ENCODE measurements around the gene RAB27A. TPM values are rescaled to one million over a fixed set of nuclear protein-coding genes. Genes with fewer than 3 reads are reported as not detected.

Gene RAB27A
- total and polyA plus RNA-seq, 2 donors (not counting 3 experiments of a cell fraction or from before 2014, with no cell fraction given): 7.3 to 30.9 TPM

DNA sequence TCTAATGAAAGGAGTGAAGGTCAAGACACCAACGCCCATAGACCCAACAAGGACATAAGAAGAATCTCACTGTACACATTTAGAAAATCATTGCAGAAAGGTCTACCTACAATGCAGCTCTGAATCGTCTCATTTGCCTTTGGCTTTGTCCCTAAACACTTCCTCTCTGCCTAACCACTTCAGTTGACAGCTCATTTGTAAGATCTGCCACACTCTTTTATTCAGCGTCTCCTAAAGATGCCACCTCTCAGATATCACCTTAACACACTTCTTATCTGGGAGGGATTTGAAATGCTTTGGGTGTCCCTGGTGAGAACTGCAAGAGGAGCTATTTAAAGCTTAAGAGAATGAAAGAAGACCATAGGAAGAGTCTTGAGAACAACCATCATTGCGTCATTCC is 38.7 kb downstream of the RAB27A start:
- BruUV-seq (replicated peaks): no TSS peak
- dilution Hi-C loops (cut with MboI; ENCODE audit: extremely low pct_ligation_motif_present, low sequenced_read_pairs) (no loop called here), intact Hi-C loops (cut with micrococcal nuclease) (no loop called here)
- H3K36me3 ChIP-seq (ENCODE audit: control insufficient read depth in 2 of 2, extremely low read depth in 1 of 2, insufficient read depth in 2 of 2, low read length in 2 of 2): no peaks in the 10 kb centered on the region
- H3K9ac ChIP-seq (replicated peaks; ENCODE audit: extremely low read depth, insufficient read depth, low read length): no peak overlapping the region
- no peak overlapping the region for H3K27ac ChIP-seq (ENCODE audit: insufficient read depth, low read depth, low read length)
- no peak overlapping the region for H3K4me3 ChIP-seq (replicated peaks in 1 of 3; ENCODE audit: insufficient read depth in 1 of 3, low read depth in 1 of 3, low read length in 3 of 3)
- no peaks in the 10 kb centered on the region for H3K27me3 ChIP-seq (ENCODE audit: control insufficient read depth in 2 of 2, insufficient read depth in 2 of 2, low read length in 2 of 2)
- no peaks in the 10 kb centered on the region for H4K20me1 ChIP-seq (replicated peaks; ENCODE audit: control insufficient read depth, extremely low read depth, insufficient read depth, low read length)
- no peak overlapping the region for H2AFZ ChIP-seq (ENCODE audit: low read depth, low read length)
- DNase-seq (ENCODE audit: low read depth, low spot score): no peak
- POLR2A ChIA-PET: interaction anchor here (0.6 kb wide), 1 partner anchor 130 kb away, joined by 3 read pairs; no protein-coding TSS in a partner anchor
- no peaks in the 10 kb centered on the region for H3K9me1 ChIP-seq (replicated peaks; ENCODE audit: control insufficient read depth, extremely low read depth, insufficient read depth, low read length)
- TF ChIP-seq EZH2 (IDR thresholded peaks at IDR 0.05; ENCODE audit: borderline replicate concordance, low read depth, low read length, severe bottlenecking) (no peak), JUN (IDR thresholded peaks at IDR 0.05; ENCODE audit: borderline replicate concordance, insufficient read depth, insufficient read length, low read depth) (no peak), FOS (IDR thresholded peaks at IDR 0.05; ENCODE audit: borderline replicate concordance, insufficient read depth, low read length) (no peak), POLR2A (IDR thresholded peaks at IDR 0.05; ENCODE audit: low read depth, low read length) (no peak), MYC (IDR thresholded peaks at IDR 0.05; ENCODE audit: low read depth, low read length) (no peak), GATA2 (IDR thresholded peaks at IDR 0.05; ENCODE audit: insufficient read depth, insufficient read length, low read depth, low read length) (no peak), POLR2AphosphoS5 (IDR thresholded peaks at IDR 0.05; ENCODE audit: insufficient read depth, low read depth, low read length) (no peak)
- TF ChIP-seq, protein P1, sequence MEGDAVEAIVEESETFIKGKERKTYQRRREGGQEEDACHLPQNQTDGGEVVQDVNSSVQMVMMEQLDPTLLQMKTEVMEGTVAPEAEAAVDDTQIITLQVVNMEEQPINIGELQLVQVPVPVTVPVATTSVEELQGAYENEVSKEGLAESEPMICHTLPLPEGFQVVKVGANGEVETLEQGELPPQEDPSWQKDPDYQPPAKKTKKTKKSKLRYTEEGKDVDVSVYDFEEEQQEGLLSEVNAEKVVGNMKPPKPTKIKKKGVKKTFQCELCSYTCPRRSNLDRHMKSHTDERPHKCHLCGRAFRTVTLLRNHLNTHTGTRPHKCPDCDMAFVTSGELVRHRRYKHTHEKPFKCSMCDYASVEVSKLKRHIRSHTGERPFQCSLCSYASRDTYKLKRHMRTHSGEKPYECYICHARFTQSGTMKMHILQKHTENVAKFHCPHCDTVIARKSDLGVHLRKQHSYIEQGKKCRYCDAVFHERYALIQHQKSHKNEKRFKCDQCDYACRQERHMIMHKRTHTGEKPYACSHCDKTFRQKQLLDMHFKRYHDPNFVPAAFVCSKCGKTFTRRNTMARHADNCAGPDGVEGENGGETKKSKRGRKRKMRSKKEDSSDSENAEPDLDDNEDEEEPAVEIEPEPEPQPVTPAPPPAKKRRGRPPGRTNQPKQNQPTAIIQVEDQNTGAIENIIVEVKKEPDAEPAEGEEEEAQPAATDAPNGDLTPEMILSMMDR (IDR thresholded peaks at IDR 0.05; ENCODE audit: extremely low read depth in 1 of 2, insufficient read depth in 1 of 2, low read depth in 1 of 2, low read length in 2 of 2): no peak
- TF ChIP-seq, protein P2, sequence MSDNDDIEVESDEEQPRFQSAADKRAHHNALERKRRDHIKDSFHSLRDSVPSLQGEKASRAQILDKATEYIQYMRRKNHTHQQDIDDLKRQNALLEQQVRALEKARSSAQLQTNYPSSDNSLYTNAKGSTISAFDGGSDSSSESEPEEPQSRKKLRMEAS (IDR thresholded peaks at IDR 0.05; ENCODE audit: insufficient read depth, insufficient read length): no peak
- CTCF ChIA-PET: interaction anchor here (1.2 kb wide), 1 partner anchor 10 kb away, joined by 4 read pairs; no protein-coding TSS in a partner anchor
- no peak for FAIRE-seq
- H3K79me2 ChIP-seq (ENCODE audit: control insufficient read depth, insufficient read depth, low read length): no peaks in the 10 kb centered on the region
- no peaks in the 10 kb centered on the region for H3K9me3 ChIP-seq (replicated peaks; ENCODE audit: control insufficient read depth, insufficient read depth, low read length)
- H3K4me2 ChIP-seq (ENCODE audit: insufficient read depth, low read length): no peak overlapping the region
- no peaks in the 10 kb centered on the region for H3K4me1 ChIP-seq (ENCODE audit: control insufficient read depth, extremely low read depth, insufficient read depth, low read length)
